Measurements from ENCODE around the gene ATP1A4. TPM values are rescaled to one million over a fixed set of nuclear protein-coding genes. Genes with fewer than 3 reads are reported as not detected.
A peak's percentile ranks its signal among the peaks of the same experiment; 100 is the strongest.

The ATP1A4 gene
- polyA plus RNA-seq, 3 donors from 2014 or later: not detected

DNA sequence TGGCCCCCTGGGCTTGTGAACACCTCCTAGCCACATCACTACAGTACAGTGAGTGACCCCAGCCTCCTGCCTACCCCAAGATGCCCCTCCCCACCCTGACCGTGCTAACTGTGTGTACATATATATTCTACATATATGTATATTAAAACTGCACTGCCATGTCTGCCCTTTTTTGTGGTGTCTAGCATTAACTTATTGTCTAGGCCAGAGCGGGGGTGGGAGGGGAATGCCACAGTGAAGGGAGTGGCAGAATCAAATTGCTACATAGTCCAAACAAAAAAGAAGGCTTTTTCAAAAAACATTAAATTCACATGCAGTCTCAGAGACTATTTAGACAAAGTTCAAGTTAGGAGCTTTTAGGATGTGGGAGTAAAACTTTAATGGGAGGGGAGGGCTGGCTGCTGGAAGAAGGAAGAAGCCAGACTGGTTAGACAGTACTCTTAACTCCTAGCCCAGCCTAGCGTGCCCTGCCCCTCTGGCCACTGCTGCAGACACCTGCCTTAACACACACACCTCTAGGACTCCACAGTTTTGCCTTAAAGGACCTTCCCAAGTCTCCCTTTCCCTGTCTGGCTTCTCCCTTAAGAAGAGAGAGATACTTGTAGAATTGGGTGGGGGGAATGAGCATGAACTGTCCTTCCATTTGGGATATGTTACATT lies 63.2 kb downstream of the ATP1A4 start:
- peak overlapping the region in 1 of 6 donors; percentile 10 for H3K27ac Mint-ChIP-seq
- peaks cover 5 to 8% of the 10 kb centered on the region in 2 donors for H3K4me1 Mint-ChIP-seq
- H3K9me3 Mint-ChIP-seq: no peaks in the 10 kb centered on the region
- H3K36me3 Mint-ChIP-seq: peaks cover 15 to 43% (median 18%) of the 10 kb centered on the region in 3 donors
- DNase-seq: no peak
- peaks cover 0 to 6% (median 0%) of the 10 kb centered on the region in 3 donors for H3K27me3 Mint-ChIP-seq (ENCODE audit: low read depth in 3 of 3)
- no peak overlapping the region for H3K4me3 Mint-ChIP-seq

DNA sequence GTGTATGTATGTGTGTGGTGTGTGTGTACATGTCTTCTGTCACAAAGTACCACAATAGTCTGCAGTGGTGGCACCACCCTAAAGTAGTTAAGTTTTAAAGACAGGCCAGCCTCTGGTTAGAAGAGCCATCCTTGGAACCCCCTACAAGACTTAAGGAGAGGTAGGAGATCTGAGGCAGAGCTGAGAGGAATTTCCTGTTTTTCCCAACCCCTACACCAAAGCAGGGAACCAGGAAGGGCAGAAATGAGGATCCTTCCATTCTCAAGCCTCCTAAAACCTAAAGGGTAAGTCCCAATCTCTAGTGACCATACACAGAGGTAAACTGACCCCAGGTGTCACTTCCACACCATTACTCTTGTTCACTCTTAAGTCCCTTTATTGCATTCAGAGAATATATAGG lies 64.9 kb downstream of the ATP1A4 start:
- Mint-ChIP-seq H3K4me1 (no peaks in the 10 kb centered on the region), H3K36me3 (peaks cover 18 to 58% (median 25%) of the 10 kb centered on the region in 3 donors), H3K27me3 (ENCODE audit: low read depth in 3 of 3) (peaks cover 0 to 5% (median 0%) of the 10 kb centered on the region in 3 donors), H3K4me3 (no peak overlapping the region), H3K27ac (peak overlapping the region in 3 of 6 donors; percentile 33 to 78 (median 67)), H3K9me3 (no peaks in the 10 kb centered on the region)
- no peak for DNase-seq

DNA sequence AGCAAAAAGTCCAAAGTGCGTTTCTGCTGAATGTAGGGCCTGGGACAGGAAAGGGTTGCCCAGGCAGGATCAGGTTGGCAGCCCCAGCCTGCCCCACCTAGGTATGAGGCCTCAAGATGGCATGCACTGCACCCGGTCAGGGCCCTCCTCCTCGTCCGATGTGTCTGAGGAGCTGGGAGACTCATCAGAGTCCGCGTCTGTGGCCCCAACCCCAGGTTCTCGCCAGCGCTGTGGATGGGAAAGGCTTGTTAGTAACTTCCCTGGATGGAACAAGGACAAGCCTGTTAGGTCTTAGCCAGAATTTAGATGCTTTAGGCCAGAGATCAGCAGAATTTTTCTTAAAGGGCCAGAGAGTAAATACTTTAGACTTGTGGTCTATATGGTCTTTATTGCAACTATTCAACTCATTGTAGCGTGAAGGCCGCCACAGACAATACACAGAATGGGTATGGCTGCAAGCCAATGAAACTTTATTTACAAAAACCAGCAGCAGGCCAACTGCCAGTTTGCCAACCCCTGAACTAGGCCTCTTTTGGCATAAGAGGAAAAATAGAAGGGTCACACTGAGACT lies 66.2 kb downstream of the ATP1A4 start:
- H3K27ac Mint-ChIP-seq: peak overlapping the region in 1 of 6 donors; percentile 54
- H3K9me3 Mint-ChIP-seq: no peaks in the 10 kb centered on the region
- H3K4me1 Mint-ChIP-seq: no peaks in the 10 kb centered on the region
- no peak overlapping the region for H3K4me3 Mint-ChIP-seq
- no peak for DNase-seq
- H3K27me3 Mint-ChIP-seq (ENCODE audit: low read depth in 3 of 3): peaks cover 0 to 2% (median 0%) of the 10 kb centered on the region in 3 donors
- H3K36me3 Mint-ChIP-seq: peaks cover 13 to 58% (median 34%) of the 10 kb centered on the region in 3 donors

DNA sequence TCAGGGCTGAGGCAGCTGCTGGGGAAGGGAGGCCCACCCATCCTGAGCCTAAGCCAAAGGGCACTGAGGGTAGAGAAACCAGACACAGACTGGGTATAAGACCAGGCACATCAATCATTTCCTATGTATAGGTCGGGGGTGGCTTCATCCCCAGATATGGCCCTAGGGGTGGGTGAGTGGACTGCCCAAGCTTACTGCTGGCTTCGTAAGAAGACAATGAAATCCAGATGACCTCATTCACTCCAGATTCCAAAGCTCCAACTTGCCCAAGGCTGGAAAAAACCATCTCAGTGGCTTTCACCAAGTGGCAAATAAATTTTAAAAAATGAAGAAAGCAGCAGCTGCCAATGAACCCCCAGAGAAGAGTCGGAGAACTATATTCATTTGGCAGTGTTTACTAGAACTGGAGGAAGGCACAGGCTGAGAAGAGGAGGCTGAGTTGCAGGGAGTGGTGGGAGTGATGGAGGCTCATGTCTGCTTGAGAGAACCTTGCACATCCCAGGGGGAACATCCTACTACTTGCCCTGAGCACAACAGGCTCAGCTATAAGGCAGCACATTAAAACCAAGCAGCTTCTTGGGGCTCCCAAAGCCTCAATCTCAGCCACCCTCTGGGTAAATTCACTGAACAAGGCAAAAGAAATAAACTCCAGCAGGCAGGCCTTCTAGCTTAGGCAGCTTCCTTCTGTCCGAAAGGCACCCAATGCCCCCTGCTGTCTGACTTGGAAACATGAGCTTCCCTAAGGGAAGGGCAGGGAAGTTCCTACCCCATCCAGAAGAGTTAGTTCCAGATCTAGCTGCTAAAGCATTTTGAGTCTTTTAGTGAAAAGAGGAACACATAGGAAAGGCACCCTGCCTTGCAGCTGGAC lies 67.9 kb downstream of the ATP1A4 start:
- H3K4me3 Mint-ChIP-seq: no peak overlapping the region
- peaks cover 0 to 2% (median 0%) of the 10 kb centered on the region in 3 donors for H3K27me3 Mint-ChIP-seq (ENCODE audit: low read depth in 3 of 3)
- H3K9me3 Mint-ChIP-seq: no peaks in the 10 kb centered on the region
- H3K4me1 Mint-ChIP-seq: no peaks in the 10 kb centered on the region
- H3K27ac Mint-ChIP-seq: no peak overlapping the region
- DNase-seq: no peak
- H3K36me3 Mint-ChIP-seq: peaks cover 12 to 62% (median 47%) of the 10 kb centered on the region in 3 donors

DNA sequence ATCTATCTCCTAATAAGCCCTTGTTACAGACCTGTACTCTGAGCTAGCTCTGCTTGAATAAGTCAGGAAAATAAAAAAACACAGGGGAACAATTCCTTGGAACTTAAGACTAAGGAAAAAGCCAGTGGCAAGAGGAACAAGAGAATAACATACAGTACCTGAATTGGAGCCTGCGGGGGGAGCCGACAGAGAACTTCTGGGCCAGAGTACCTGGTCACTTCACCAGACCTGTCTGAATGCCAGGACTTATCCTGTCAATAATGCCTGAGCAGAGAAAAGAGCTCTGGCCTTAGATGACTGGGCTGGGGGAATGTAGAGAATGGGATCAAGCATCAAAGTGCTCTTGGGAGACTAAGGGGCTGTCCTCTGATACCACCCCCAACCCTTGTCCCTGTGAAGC lies 68.9 kb downstream of the ATP1A4 start:
- DNase-seq: no peak
- Mint-ChIP-seq H3K36me3 (peaks cover 11 to 63% (median 48%) of the 10 kb centered on the region in 3 donors), H3K27me3 (ENCODE audit: low read depth in 3 of 3) (peaks cover 0 to 2% (median 0%) of the 10 kb centered on the region in 3 donors), H3K4me3 (no peak overlapping the region), H3K27ac (peak overlapping the region in 2 of 6 donors; percentile 6 to 80), H3K9me3 (no peaks in the 10 kb centered on the region), H3K4me1 (no peaks in the 10 kb centered on the region)

DNA sequence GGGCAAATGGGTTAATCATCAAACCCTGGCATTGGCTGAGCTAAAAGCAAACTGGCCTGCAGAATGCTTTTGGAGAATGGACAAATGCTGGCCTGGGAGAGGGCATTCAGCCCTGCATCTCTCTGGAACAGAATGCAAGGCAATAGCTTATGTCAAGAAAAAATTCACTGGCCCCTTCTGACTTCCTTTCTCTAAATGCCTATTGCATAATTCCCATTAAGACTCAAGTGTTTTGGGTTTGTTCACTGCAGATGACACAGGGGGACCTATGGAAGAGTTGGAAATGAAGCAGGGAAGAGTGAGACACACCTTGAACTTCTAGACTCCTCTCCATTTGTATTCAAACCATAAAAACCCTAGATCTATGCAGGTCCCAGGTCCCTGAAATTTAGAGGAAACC lies 69.7 kb downstream of the ATP1A4 start:
- Mint-ChIP-seq H3K36me3 (peaks cover 11 to 55% (median 42%) of the 10 kb centered on the region in 3 donors), H3K4me1 (no peaks in the 10 kb centered on the region), H3K27ac (no peak overlapping the region), H3K9me3 (no peaks in the 10 kb centered on the region), H3K27me3 (ENCODE audit: low read depth in 3 of 3) (peaks cover 0 to 2% (median 0%) of the 10 kb centered on the region in 3 donors), H3K4me3 (no peak overlapping the region)
- DNase-seq: no peak

DNA sequence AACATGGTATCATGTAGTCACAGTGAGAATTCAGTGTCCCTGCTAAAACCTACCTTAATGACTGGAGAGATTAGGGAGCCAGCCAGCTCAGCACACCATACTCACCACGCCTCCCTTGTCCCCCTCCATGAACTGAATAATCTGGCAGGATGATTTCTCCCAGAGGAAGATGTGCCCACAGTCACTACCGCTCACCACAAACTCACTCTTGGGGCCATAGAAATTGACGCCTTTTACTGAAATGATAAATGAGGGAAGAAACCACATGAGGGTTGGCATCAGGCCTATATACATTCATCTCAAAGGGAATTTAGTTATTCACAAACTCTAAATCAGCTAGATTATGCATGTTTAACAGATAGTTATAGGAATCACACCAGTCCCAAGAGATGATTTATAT lies 71.1 kb downstream of the ATP1A4 start:
- no peak overlapping the region for H3K27ac Mint-ChIP-seq
- no peaks in the 10 kb centered on the region for H3K9me3 Mint-ChIP-seq
- H3K4me3 Mint-ChIP-seq: no peak overlapping the region
- peaks cover 0 to under 1% (median 0%) of the 10 kb centered on the region in 3 donors for H3K27me3 Mint-ChIP-seq (ENCODE audit: low read depth in 3 of 3)
- no peak for DNase-seq
- no peaks in the 10 kb centered on the region for H3K4me1 Mint-ChIP-seq
- peaks cover 7 to 45% (median 34%) of the 10 kb centered on the region in 3 donors for H3K36me3 Mint-ChIP-seq

DNA sequence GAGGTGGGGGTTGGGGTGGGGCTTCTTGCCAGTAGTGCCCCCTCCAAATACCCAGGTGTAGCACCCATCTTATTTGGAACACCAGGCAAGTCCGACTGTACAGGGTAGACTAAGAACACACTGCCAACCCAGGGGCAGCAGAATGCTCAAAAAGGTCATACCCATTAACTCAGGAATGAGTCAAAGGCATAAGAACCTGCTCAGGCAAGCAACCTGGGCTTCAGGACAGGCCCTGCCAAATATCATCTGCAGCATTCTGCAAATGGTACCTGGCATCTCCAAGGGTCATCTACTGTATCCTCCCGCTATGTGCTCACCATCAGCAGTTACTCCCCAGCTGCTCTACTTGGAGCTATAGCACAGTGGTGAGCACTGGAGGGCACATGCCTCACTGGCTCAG lies 73.2 kb downstream of the ATP1A4 start:
- Mint-ChIP-seq H3K4me3 (no peak overlapping the region), H3K36me3 (peaks cover 16 to 52% (median 46%) of the 10 kb centered on the region in 3 donors), H3K27me3 (ENCODE audit: low read depth in 3 of 3) (peaks cover 0 to 3% (median 0%) of the 10 kb centered on the region in 3 donors), H3K9me3 (no peaks in the 10 kb centered on the region), H3K27ac (no peak overlapping the region), H3K4me1 (no peaks in the 10 kb centered on the region)
- DNase-seq: no peak

DNA sequence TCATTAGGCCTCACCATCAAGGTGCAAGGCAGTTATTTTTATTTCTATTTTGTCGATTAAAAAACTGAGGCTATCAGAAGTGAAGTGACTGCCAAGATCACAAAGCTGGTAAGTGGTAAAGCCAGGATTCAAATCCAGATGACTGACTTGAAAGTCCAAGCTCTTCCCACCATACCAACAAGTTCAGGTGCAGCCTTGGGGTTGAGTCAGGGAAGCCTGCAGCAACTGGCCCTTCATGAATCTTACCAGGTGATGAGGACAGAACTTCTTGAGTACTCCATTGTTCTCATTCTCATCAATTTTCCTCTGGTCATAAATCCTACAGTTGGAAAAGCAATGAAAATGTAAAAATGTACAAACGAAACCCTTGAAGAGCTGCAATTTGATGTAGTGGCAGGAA lies 73.9 kb downstream of the ATP1A4 start:
- Mint-ChIP-seq H3K27me3 (ENCODE audit: low read depth in 3 of 3) (peaks cover 0 to 3% (median 0%) of the 10 kb centered on the region in 3 donors), H3K9me3 (no peaks in the 10 kb centered on the region), H3K4me1 (no peaks in the 10 kb centered on the region), H3K4me3 (no peak overlapping the region), H3K27ac (no peak overlapping the region), H3K36me3 (peaks cover 22 to 53% (median 45%) of the 10 kb centered on the region in 3 donors)
- DNase-seq: no peak

DNA sequence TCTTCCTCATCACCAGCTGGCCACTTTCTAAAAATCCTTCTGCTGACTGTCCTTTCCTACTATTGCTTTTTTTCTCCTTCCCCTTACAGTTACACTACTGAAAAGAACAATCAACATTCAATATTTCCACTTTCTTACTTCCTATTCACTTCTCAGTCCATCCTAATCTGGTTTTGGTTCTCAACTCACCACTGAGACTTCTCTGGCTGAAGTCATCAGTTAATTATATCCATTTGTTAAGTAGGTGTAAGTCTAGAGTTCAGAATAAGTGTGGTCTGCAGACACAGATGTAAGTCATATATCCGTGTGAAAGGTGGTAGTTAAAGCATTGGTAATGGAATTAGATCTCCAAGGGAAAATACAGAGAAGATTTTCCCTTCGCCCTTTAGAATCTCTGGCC lies 75.2 kb downstream of the ATP1A4 start:
- H3K27me3 Mint-ChIP-seq (ENCODE audit: low read depth in 3 of 3): peaks cover 0 to 3% (median 0%) of the 10 kb centered on the region in 3 donors
- no peaks in the 10 kb centered on the region for H3K9me3 Mint-ChIP-seq
- no peak overlapping the region for H3K27ac Mint-ChIP-seq
- no peak for DNase-seq
- no peaks in the 10 kb centered on the region for H3K4me1 Mint-ChIP-seq
- no peak overlapping the region for H3K4me3 Mint-ChIP-seq
- peaks cover 24 to 56% (median 45%) of the 10 kb centered on the region in 3 donors for H3K36me3 Mint-ChIP-seq

DNA sequence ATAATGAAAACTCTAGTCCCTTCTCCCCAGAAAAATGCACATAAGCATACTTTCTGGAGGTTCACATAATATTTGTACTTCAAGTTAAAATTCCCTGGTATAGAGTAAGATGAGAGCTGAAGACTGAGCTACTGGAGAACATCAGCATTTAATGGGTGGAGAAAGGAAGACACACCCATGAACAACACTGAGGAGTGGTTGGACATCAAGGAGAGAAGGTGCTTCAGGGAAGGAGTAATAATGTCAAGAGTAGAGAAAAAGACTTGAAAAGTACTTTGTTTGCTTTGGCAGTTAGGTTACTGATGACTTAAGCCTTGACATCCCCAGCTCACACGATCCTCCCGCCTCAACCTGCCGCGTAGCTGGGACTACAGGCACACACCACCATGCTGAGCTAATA lies 75.6 kb downstream of the ATP1A4 start:
- no peaks in the 10 kb centered on the region for H3K4me1 Mint-ChIP-seq
- no peak overlapping the region for H3K27ac Mint-ChIP-seq

DNA sequence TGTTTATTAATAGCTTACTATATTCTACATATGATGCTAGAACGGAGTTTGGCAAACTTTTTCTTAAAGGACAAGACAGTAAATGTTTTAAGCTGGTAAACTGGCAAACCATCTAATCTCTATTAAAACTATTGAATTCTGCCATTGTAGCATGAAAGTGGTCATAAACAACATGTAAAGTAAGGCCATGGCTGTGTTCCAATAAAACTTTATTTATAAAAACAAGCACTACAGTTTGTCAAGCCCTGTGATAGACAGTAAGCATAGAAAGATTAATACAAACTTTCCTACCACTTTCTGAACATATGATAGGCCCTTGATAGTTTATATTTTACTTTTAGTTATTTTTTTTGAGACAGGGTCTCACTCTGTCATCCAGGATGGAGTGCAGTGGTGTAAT lies 76.2 kb downstream of the ATP1A4 start:
- Mint-ChIP-seq H3K27me3 (ENCODE audit: low read depth in 3 of 3) (peaks cover 0 to 3% (median 0%) of the 10 kb centered on the region in 3 donors), H3K9me3 (no peaks in the 10 kb centered on the region), H3K36me3 (peaks cover 24 to 49% (median 36%) of the 10 kb centered on the region in 3 donors), H3K4me3 (no peak overlapping the region), H3K27ac (no peak overlapping the region), H3K4me1 (no peaks in the 10 kb centered on the region)
- DNase-seq: no peak

More for the DNA sequence above, 75.6 kb downstream of the ATP1A4 start:
- DNase-seq: no peak
- no peaks in the 10 kb centered on the region for H3K9me3 Mint-ChIP-seq
- peaks cover 0 to 3% (median 0%) of the 10 kb centered on the region in 3 donors for H3K27me3 Mint-ChIP-seq (ENCODE audit: low read depth in 3 of 3)
- no peak overlapping the region for H3K4me3 Mint-ChIP-seq
- H3K36me3 Mint-ChIP-seq: peaks cover 24 to 52% (median 41%) of the 10 kb centered on the region in 3 donors

DNA sequence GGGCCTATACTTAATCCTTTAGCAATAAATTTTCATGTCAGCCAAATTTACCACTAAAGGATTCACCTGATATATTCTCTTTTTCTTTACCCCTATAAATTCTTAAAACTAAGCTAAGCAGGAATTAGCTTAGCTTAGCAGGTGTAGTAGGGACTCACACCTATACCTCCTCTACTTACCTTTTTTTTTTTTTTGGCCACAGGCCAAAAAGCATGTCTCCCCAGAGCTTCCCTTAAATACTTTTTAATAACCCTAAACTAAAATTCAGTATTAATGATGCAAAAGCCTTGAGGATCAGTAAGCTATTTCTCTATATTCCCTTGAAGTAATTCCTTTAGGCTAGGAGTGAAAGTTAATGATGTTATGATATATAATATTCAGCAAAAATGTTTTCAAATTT lies 77.0 kb downstream of the ATP1A4 start:
- H3K27ac Mint-ChIP-seq: no peak overlapping the region
- no peaks in the 10 kb centered on the region for H3K9me3 Mint-ChIP-seq
- H3K27me3 Mint-ChIP-seq (ENCODE audit: low read depth in 3 of 3): peaks cover 0 to 3% (median 0%) of the 10 kb centered on the region in 3 donors
- peaks cover 0 to under 1% of the 10 kb centered on the region in 2 donors for H3K4me1 Mint-ChIP-seq
- peaks cover 24 to 47% (median 27%) of the 10 kb centered on the region in 3 donors for H3K36me3 Mint-ChIP-seq
- no peak for DNase-seq
- H3K4me3 Mint-ChIP-seq: no peak overlapping the region

DNA sequence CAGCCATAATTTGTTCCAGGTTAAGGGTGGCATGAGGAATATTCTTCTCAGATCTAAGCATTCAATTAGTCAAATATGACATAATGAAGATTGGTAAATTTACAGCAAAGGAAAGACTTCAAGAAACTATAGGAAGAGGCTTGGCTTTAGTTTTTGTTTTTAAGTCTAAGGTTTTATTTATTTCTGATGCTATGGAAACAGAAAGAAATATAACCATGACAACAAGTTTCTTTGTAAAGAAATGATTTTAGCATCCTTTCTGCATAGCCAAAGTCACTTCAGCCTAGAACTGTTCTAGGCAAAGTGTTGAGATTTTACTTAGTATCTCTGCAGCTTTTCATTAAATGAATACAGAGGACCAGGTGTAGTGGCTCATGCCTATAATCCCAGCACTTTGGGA lies 81.5 kb downstream of the ATP1A4 start:
- Mint-ChIP-seq H3K4me3 (no peak overlapping the region), H3K36me3 (peaks cover 26 to 58% (median 34%) of the 10 kb centered on the region in 3 donors), H3K9me3 (no peaks in the 10 kb centered on the region), H3K4me1 (peaks cover 1 to 6% of the 10 kb centered on the region in 2 donors), H3K27ac (peak overlapping the region in 2 of 6 donors; percentile 65 to 77), H3K27me3 (ENCODE audit: low read depth in 3 of 3) (peaks cover 0 to 3% (median 0%) of the 10 kb centered on the region in 3 donors)
- no peak for DNase-seq
